ENCODE results near the gene KRTAP29-1. TPM values are rescaled to one million over a fixed set of nuclear protein-coding genes. Genes with fewer than 3 reads are reported as not detected.

The KRTAP29-1 gene
- total RNA-seq, 1 donor = not detected

DNA sequence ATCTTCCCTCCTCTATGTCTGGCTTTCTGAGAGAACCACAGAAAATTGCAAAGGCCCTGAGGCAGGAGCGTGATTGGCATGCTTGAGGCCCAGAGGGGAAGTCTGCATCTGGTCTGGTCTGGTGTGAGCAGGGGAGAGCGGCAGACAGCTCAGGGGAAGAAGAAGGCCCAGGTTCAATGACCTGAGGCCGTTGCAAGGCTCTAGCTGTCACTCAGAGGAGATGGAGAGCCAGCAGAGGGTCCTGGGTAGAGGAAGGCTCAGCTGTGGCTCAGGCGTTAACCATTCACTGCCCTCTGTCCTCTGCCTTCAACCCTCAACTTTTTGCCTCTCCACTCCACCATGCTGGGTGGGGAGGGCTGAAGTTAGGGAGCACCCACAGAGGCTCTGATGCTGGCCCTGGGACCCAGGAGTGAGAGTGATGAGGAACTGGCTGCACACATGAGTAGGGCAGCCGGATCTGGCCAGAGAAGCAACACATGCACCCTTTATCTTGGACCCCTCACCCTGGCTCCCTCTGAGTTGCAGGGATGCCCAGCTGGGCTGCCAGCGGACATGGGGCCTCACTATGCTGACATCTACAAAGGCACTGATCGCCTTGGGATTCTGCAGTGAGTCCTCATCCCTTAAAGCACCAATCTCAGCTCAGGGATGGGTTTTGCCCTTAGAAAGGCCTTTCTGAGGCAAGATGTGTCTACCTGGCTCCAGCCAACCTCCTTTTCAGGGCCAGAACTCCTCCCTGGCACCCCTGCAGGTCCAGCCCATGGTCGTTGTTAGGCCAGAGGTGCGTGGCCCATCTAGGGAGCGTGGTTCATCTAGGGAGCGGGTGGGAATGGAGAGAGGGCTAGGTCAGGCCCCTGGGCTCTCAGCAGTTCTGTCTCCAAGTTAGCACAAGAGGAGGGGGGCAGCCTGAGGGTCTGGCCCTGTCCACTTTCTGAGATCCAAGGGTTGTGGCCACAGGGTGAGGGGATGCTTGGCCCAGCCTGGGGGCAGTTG, 20.5 kb upstream of the KRTAP29-1 start:
- no peak for DNase-seq (ENCODE audit: low read depth)

DNA sequence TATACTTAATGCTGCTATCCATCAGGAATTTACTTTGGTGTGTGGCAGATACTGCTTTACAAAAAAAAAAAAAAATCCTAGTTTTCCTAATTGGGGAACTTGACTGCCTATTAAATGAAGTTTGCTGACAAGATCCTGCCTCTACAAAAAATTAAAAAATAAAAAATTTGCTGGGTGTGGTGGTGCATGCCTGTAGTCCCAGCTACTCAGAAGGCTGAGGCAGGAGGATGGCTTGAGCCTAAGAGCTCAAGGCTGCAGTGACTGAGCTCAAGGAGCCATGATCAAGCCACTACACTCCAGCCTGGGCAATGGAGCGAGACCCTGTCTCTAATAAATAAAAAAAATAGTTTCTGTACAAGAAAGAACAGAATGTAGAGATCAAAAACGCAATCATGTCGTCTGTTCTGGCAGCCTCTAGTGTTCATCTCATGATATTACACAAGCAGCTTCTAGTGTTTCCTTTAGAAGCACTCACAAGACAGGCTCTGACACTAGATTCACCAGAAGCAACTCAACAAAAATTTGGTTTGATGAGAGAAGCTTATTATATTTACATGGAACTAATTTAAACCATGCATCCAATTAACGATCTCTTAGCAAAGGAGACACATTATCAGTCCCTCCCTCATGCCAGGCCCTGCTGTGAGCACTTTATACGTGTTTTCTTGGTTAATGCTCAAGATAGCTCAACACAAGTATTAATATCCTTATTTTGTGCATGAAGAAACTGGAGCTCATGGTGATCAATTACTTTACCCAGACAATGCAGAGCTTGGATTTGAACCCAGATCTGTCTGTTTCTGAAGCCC, 19.6 kb upstream of the KRTAP29-1 start:
- peak; percentile 71 for DNase-seq (ENCODE audit: low read depth)
- H3K4me3 ChIP-seq (ENCODE audit: low read depth, low read length) = no peak overlapping the region
- peak; percentile 96 for TF ChIP-seq CTCF (IDR thresholded peaks at IDR 0.05; ENCODE audit: insufficient read depth, low read depth, low read length)

More for the DNA sequence above, 20.5 kb upstream of the KRTAP29-1 start:
- no peak for TF ChIP-seq CTCF (IDR thresholded peaks at IDR 0.05; ENCODE audit: insufficient read depth, low read depth, low read length)
- no peak overlapping the region for H3K4me3 ChIP-seq (ENCODE audit: low read depth, low read length)

GRCh38 chr17:41318231-41318630, 15.6 kb upstream of the KRTAP29-1 start:
- no peak for DNase-seq (ENCODE audit: low read depth)
- TF ChIP-seq CTCF (IDR thresholded peaks at IDR 0.05; ENCODE audit: insufficient read depth, low read depth, low read length) = no peak
- no peak overlapping the region for H3K4me3 ChIP-seq (ENCODE audit: low read depth, low read length)

- no peak overlapping the region for H3K4me3 ChIP-seq (ENCODE audit: low read depth, low read length)
- TF ChIP-seq CTCF (IDR thresholded peaks at IDR 0.05; ENCODE audit: insufficient read depth, low read depth, low read length) = no peak
Observed at GRCh38 chr17:41315814-41316445, 13.3 kb upstream of the KRTAP29-1 start.

GRCh38 chr17:41315204-41315794, 12.6 kb upstream of the KRTAP29-1 start, which contains the start of gene KRTAP17-1:
KRTAP17-1 (minus strand) TSS chr17:41315710; CDS start chr17:41315650, 60 bp downstream.
- DNase-seq (ENCODE audit: low read depth) = no peak
- H3K4me3 ChIP-seq (ENCODE audit: low read depth, low read length) = no peak within 1 kb of the TSS
- no peak for TF ChIP-seq CTCF (IDR thresholded peaks at IDR 0.05; ENCODE audit: insufficient read depth, low read depth, low read length)

More at GRCh38 chr17:41315814-41316445, 13.3 kb upstream of the KRTAP29-1 start:
- DNase-seq (ENCODE audit: low read depth) = no peak

- DNase-seq (ENCODE audit: low read depth) = no peak
- H3K4me3 ChIP-seq (ENCODE audit: low read depth, low read length) = no peak overlapping the region
- no peak for TF ChIP-seq CTCF (IDR thresholded peaks at IDR 0.05; ENCODE audit: insufficient read depth, low read depth, low read length)
Observed at GRCh38 chr17:41311111-41311510, 8.5 kb upstream of the KRTAP29-1 start.

Data from fibroblast of villous mesenchyme (primary cell).